HepG2 (cell line): ENCODE measurements around the gene HUNK. TPM values are rescaled to one million over a fixed set of nuclear protein-coding genes. Genes with fewer than 3 reads are reported as not detected.

Experiments used
- ATAC-seq: fragments of 200-7000 bp; cut with Tn5 transposase; 3 replicates; pipeline ENCODE4 v1.9.1; 2020; ENCODE audit warnings: mild to moderate bottlenecking, moderate library complexity
- BruUV-seq: library from RNA; stranded (reverse); fragments of 400-500 nt; replicated peaks from 2 replicates; lab custom pipeline; 2021; lab: Mats Ljungman, UMichigan
- CTCF ChIA-PET: fragments of 300-600 bp; formaldehyde crosslinking; extraction: SDS; loops from one replicate; lab custom pipeline; 2021; ENCODE audit warnings: low total read pairs, inconsistent platforms, low intra/inter-chr PET ratio; lab: Yijun Ruan, JAX
- POLR2A ChIA-PET: fragments of 350-600 bp; sonication (Branson Sonifier 250); formaldehyde crosslinking; loops from one replicate; lab custom pipeline; 2020; ENCODE audit warnings: antibody characterized with exemption, inconsistent platforms; lab: Yijun Ruan, JAX
- DNase-seq: peaks from one replicate; pipeline ENCODE4 v3.0.0-alpha.2; 2015; ENCODE audit warnings: low spot score
- FAIRE-seq: peaks from 3 replicates; lab custom pipeline; 2011; peaks lifted over from hg19 to GRCh38; lab: Jason Lieb, UNC
- H2AFZ ChIP-seq: one replicate; pipeline ENCODE4 v1.6.1; 2011; ENCODE audit warnings: low read length, inconsistent platforms
- H3K27ac ChIP-seq: fragments of 300-600 bp; 3 replicates; pipeline ENCODE4 v1.8.0; 2011; ENCODE audit warnings: mixed run types, mild to moderate bottlenecking, mixed read lengths, low read length, inconsistent platforms; ENCODE audit not compliant: insufficient read depth; ENCODE audit errors: extremely low read length
- H3K27me3 ChIP-seq, 2 experiments: fragments of 200-600 bp in 1 of 2; 2 replicates in 1 of 2; 3 replicates in 1 of 2; pipeline versions ENCODE4 v1.6.0 to v1.8.0; 2011; ENCODE audit warnings: low read length in 2 of 2, mild to moderate bottlenecking in 2 of 2, moderate library complexity in 2 of 2, inconsistent platforms in 1 of 2; ENCODE audit not compliant: insufficient read depth in 2 of 2, control insufficient read depth in 1 of 2
- H3K36me3 ChIP-seq, 2 experiments: fragments of 200-600 bp in 1 of 2; replicated peaks in 1 of 2; 2 replicates in 1 of 2; 3 replicates in 1 of 2; pipeline versions ENCODE4 v1.5.1 to v1.8.0; 2011; ENCODE audit warnings: low read length in 2 of 2, inconsistent platforms in 1 of 2; ENCODE audit not compliant: insufficient read depth in 2 of 2, control insufficient read depth in 1 of 2
- H3K4me1 ChIP-seq: 2 replicates; pipeline ENCODE4 v1.5.1; 2012; ENCODE audit warnings: low read length, inconsistent platforms; ENCODE audit not compliant: insufficient read depth
- H3K4me2 ChIP-seq: 2 replicates; pipeline ENCODE4 v1.6.0; 2011; ENCODE audit warnings: low read depth, low read length, inconsistent platforms
- H3K4me3 ChIP-seq, 3 experiments: fragments of 200-600 bp in 1 of 3; sonication (generic), shearing (Covaris generic) in 1 of 3; replicated peaks in 1 of 3; 2 replicates each; pipeline ENCODE4 v1.5.1; 2011 to 2016; ENCODE audit warnings: low read length in 3 of 3, inconsistent platforms in 2 of 3, low read depth in 2 of 3, mild to moderate bottlenecking in 2 of 3, control low read depth in 1 of 3, mixed read lengths in 1 of 3; ENCODE audit not compliant: insufficient read depth in 1 of 3
- H3K79me2 ChIP-seq: one replicate; pipeline ENCODE4 v1.6.1; 2011; ENCODE audit warnings: low read length, inconsistent platforms; ENCODE audit not compliant: insufficient read depth
- H3K9ac ChIP-seq: 2 replicates; pipeline ENCODE4 v1.6.0; 2011; ENCODE audit warnings: mild to moderate bottlenecking, low read depth, low read length, inconsistent platforms; ENCODE audit not compliant: insufficient read depth
- H3K9me3 ChIP-seq: 2 replicates; pipeline ENCODE4 v1.5.1; 2012; ENCODE audit warnings: mild to moderate bottlenecking, low read length
- H4K20me1 ChIP-seq: 2 replicates; pipeline ENCODE4 v1.6.0; 2011; ENCODE audit warnings: inconsistent platforms, mild to moderate bottlenecking, low read length, moderate library complexity; ENCODE audit not compliant: insufficient read depth
- ATF7 ChIP-seq, 2 experiments: fragments of 450-650 bp in 1 of 2; sonication (generic) in 1 of 2; formaldehyde crosslinking in 1 of 2; IDR thresholded peaks; 2 replicates each; pipeline versions ENCODE4 v1.4.0 to v1.6.1; 2016 to 2020; ENCODE audit warnings: antibody characterized with exemption in 1 of 2, mild to moderate bottlenecking in 1 of 2, missing genetic modification reagents in 1 of 2
- CSRNP1 ChIP-seq: sonication (generic); formaldehyde crosslinking; IDR thresholded peaks from 2 replicates; pipeline ENCODE4 v1.8.1; 2023; ENCODE audit warnings: mild to moderate bottlenecking, missing genetic modification reagents
- DR1 ChIP-seq: sonication (generic); formaldehyde crosslinking; IDR thresholded peaks from 2 replicates; pipeline ENCODE4 v1.8.0; 2021; ENCODE audit warnings: mild to moderate bottlenecking, missing genetic modification reagents, inconsistent platforms
- HMG20A ChIP-seq: IDR thresholded peaks from 2 replicates; pipeline ENCODE4 v1.6.1; 2016; ENCODE audit warnings: borderline replicate concordance
- HNRNPL ChIP-seq: fragments of 200-400 bp; formaldehyde crosslinking; IDR thresholded peaks from 2 replicates; pipeline ENCODE4 v1.6.1; 2017; ENCODE audit warnings: mild to moderate bottlenecking, low read depth, low read length
- NCOA5 ChIP-seq: sonication (generic); formaldehyde crosslinking; IDR thresholded peaks from 2 replicates; pipeline ENCODE4 v1.4.0; 2020; ENCODE audit warnings: missing genetic modification reagents
- TERF1 ChIP-seq: sonication (generic); formaldehyde crosslinking; IDR thresholded peaks from 2 replicates; pipeline ENCODE4 v1.8.0; 2022; ENCODE audit warnings: mild to moderate bottlenecking, missing genetic modification reagents, moderate library complexity
- TFE3 ChIP-seq: IDR thresholded peaks from 2 replicates; pipeline ENCODE4 v1.6.1; 2016
- TGIF2 ChIP-seq: IDR thresholded peaks from 2 replicates; pipeline ENCODE4 v1.6.1; 2016; ENCODE audit warnings: control low read depth, missing compliant biosample characterization
- THAP8 ChIP-seq: sonication (generic); formaldehyde crosslinking; IDR thresholded peaks from 2 replicates; pipeline ENCODE4 v1.5.1; 2020; ENCODE audit warnings: missing genetic modification reagents, mild to moderate bottlenecking, borderline replicate concordance
- ZNF496 ChIP-seq: sonication (generic); formaldehyde crosslinking; IDR thresholded peaks from 2 replicates; pipeline ENCODE4 v1.8.1; 2023; ENCODE audit warnings: mild to moderate bottlenecking, moderate library complexity, missing genetic modification reagents; ENCODE audit not compliant: insufficient replicate concordance
- ZNF766 ChIP-seq: sonication (generic); formaldehyde crosslinking; IDR thresholded peaks from 2 replicates; pipeline ENCODE4 v1.5.0; 2020; ENCODE audit warnings: missing genetic modification reagents, borderline replicate concordance
- ZSCAN29 ChIP-seq: sonication (generic); formaldehyde crosslinking; conservative IDR thresholded peaks from 2 replicates; pipeline ENCODE4 v1.4.0; 2020; ENCODE audit warnings: mild to moderate bottlenecking, missing genetic modification reagents
- ZUFSP ChIP-seq: sonication (generic); formaldehyde crosslinking; IDR thresholded peaks from 2 replicates; pipeline ENCODE4 v1.9.0; 2021; ENCODE audit warnings: missing genetic modification reagents, mild to moderate bottlenecking, borderline replicate concordance
- WGBS: methylation state at CpG from one replicate; pipeline ENCODE4 v1.1.6; 2017; ENCODE audit warnings: low lambda C conversion rate; 5-methylcytosine and 5-hydroxymethylcytosine counted together
- in situ Hi-C: cut with HindIII; loops from 2 replicates; pipeline ENCODE4 v1.10.0; 2017; ENCODE audit warnings: low pct_unique_long_range_greater_than_20kb; ENCODE audit not compliant: extremely low pct_ligation_motif_present
- intact Hi-C: fragments of 100-400 bp; cut with micrococcal nuclease; formaldehyde crosslinking; loops from one replicate; pipeline ENCODE4 v1.10.0; 2022; ENCODE audit not compliant: unreplicated experiment
- polyA plus RNA-seq, 8 experiments: library from polyadenylated mRNA; depleted of rRNA in 3 of 8; stranded (reverse) in 7 of 8; unstranded in 1 of 8; fragments of >200 nt; fragmentation: Illumina TruSeq in 4 of 8; extraction: Trizol in 4 of 8; gene quantifications; 2 replicates each; pipeline versions ENCODE4 v1.2.1 to v1.2.3, GENCODE V29; 2011 to 2016; ENCODE audit warnings: low read depth in 4 of 8, missing spikeins in 1 of 8, mixed read lengths in 1 of 8; ENCODE audit not compliant: insufficient read depth in 1 of 8
- total RNA-seq, 5 experiments: library from RNA; depleted of rRNA; stranded (reverse); fragments of >200 nt; fragmentation: Illumina TruSeq; extraction: Trizol; gene quantifications; 2 replicates each; pipeline ENCODE4 v1.2.3, GENCODE V29; 2016; ENCODE audit warnings: low read depth in 1 of 5

The HUNK gene
- total and polyA plus RNA-seq, 2 of the 13 experiments (the other 11 are each of a cell fraction or from before 2014, with no cell fraction given): 1.8 to 1.9 TPM

GRCh38 chr21:31922881-31923280 lies 50.1 kb downstream of the HUNK start (continued):
- TF ChIP-seq ATF7 (IDR thresholded peaks at IDR 0.05) (no peak), ATF7 (CRISPR knock-in tag; IDR thresholded peaks at IDR 0.05) (no peak), TGIF2 (CRISPR knock-in tag) (no peak), ZNF496 (no peak), TFE3 (CRISPR knock-in tag) (no peak), DR1 (CRISPR knock-in tag) (no peak)
- TF ChIP-seq, all 625 proteins: peak for 0

GRCh38 chr21:31923756-31924155 lies 50.9 kb downstream of the HUNK start:
- no peak for FAIRE-seq
- ATAC-seq: no peak
- CTCF ChIA-PET: no interaction called here
- TF ChIP-seq ZNF766 (CRISPR knock-in tag) (no peak), ZSCAN29 (CRISPR knock-in tag) (no peak), HMG20A (no peak), CSRNP1 (no peak), HNRNPL (no peak), THAP8 (no peak), NCOA5 (CRISPR knock-in tag) (no peak), TERF1 (no peak), ZUFSP (CRISPR knock-in tag) (no peak)

More at GRCh38 chr21:31923756-31924155, 50.9 kb downstream of the HUNK start:
- H3K4me3 ChIP-seq: no peak overlapping the region
- H3K36me3 ChIP-seq: peaks cover 0 to 2% of the 10 kb centered on the region in 2 experiments; a peak in 3 of 5 replicates
- no peak overlapping the region for H2AFZ ChIP-seq
- no peak overlapping the region for H3K4me2 ChIP-seq
- H3K27ac ChIP-seq: no peak overlapping the region
- no peak for DNase-seq
- no peaks in the 10 kb centered on the region for H3K9me3 ChIP-seq
- intact Hi-C loops: no loop called here
- no TSS peak for BruUV-seq
- no peak overlapping the region for H3K9ac ChIP-seq
- in situ Hi-C loops: no loop called here
- 100% methylated on average over 3 of the region's 3 CpGs for WGBS
- no peaks in the 10 kb centered on the region for H3K79me2 ChIP-seq
- H3K27me3 ChIP-seq: no peaks in the 10 kb centered on the region
- POLR2A ChIA-PET: no interaction called here
- no peaks in the 10 kb centered on the region for H4K20me1 ChIP-seq
- peaks cover 29% of the 10 kb centered on the region for H3K4me1 ChIP-seq
